ENCODE data around the gene NOL12. TPM values are rescaled to one million over a fixed set of nuclear protein-coding genes. Genes with fewer than 3 reads are reported as not detected.

Gene NOL12
- total RNA-seq, 1 experiment from 2014 or later: 30.4 TPM

DNA sequence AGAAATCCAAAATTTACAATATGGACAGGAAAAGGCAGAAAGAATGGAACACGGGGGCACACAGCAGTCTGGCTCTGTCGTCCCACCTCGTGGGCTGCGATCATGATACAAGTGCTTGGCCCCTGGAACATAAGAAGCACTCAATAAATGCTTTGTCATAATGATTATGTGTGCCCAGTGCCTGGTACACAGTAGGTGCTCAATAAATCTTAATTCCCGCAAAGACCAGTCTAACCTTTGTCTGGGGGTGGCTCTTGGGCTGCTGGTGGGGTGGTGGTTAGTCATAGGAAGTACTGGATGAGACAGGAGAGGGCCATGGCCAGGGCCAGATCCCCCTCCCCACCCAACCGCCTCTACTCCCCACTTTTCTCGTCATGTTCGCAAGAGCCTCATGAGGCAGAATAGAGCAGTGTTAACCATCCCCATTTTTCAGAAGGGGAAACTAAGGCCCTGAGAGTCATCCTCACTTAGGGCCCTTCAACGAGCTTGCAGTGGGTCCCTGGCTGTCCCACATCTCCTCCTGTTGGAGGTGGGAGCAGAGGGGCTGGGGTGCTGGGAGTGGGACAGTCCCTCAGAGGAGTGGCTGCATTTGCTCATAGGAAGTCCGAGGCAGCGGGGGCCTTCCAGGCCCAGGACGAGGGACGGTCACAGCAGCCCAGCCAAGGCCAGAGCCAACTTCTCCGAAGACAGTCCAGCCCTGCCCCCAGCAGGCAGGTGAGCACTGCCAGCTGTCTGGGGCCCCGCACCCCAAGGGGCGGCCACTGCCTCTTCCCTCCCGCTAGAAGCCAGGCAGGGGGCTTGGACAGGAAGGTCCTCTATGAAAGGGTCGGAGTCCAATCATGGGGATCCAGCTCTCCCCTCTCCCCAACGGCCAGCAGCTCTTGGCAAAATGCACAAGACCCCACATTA lies 46.8 kb downstream of the NOL12 start:
- H4K5ac ChIP-seq (ENCODE audit: insufficient read length, low read depth, low read length): no peak overlapping the region
- H3K79me1 ChIP-seq (ENCODE audit: insufficient read depth, low read depth, low read length, poor library complexity, severe bottlenecking): no peaks in the 10 kb centered on the region
- no peak overlapping the region for H2BK5ac ChIP-seq (ENCODE audit: insufficient read length, low read length)
- no peak overlapping the region for H3K56ac ChIP-seq (ENCODE audit: insufficient read length, low read depth, low read length)
- H3K23me2 ChIP-seq (ENCODE audit: insufficient read length, low read depth, low read length, poor library complexity, severe bottlenecking): no peaks in the 10 kb centered on the region
- no peak overlapping the region for H4K8ac ChIP-seq (replicated peaks; ENCODE audit: insufficient read length, low read depth, low read length)
- no peak overlapping the region for H4K91ac ChIP-seq (ENCODE audit: insufficient read length, low read depth, low read length)
- Mint-ChIP-seq H3K36me3 (ENCODE audit: insufficient read depth in 1 of 3, low read depth in 3 of 3) (peaks cover 8 to 20% (median 18%) of the 10 kb centered on the region in 3 experiments; a peak in 6 of 7 replicates), H3K9me3 (no peaks in the 10 kb centered on the region), H3K4me3 (no peak overlapping the region), H3K4me1 (peaks cover 8 to 9% of the 10 kb centered on the region in 2 experiments; a peak in 3 of 4 replicates), H3K27me3 (ENCODE audit: low read depth) (peaks cover 78% of the 10 kb centered on the region), H3K27ac (no peak overlapping the region)
- H3K14ac ChIP-seq (ENCODE audit: insufficient read depth, low read length): no peak overlapping the region
- H2BK120ac ChIP-seq (ENCODE audit: low read depth, low read length, poor library complexity, severe bottlenecking): no peak overlapping the region
- DNase-seq: no peak
- no peak overlapping the region for H2AK5ac ChIP-seq (ENCODE audit: insufficient read length, low read length)
- H3K27ac ChIP-seq (ENCODE audit: insufficient read length, low read depth, low read length): no peak overlapping the region
- no peak overlapping the region for H3T11ph ChIP-seq (ENCODE audit: low read length)
- H3K9me3 ChIP-seq (ENCODE audit: control insufficient read depth, low read depth, low read length): no peaks in the 10 kb centered on the region
- no peak overlapping the region for H3K4me2 ChIP-seq (ENCODE audit: insufficient read depth, insufficient read length, low read length)
- no peak overlapping the region for H2BK15ac ChIP-seq (ENCODE audit: low read depth, low read length)
- no peak for TF ChIP-seq CTCF (conservative IDR thresholded peaks at IDR 0.05)
- no CpG with 5 or more reads among the region's 19 CpGs for WGBS (ENCODE audit: extremely low coverage, insufficient read length, low lambda C conversion rate)
- no peaks in the 10 kb centered on the region for H3K79me2 ChIP-seq (ENCODE audit: insufficient read depth, low read length)
- H3K4ac ChIP-seq (ENCODE audit: low read depth, low read length): no peak overlapping the region
- no peak overlapping the region for H3K9ac ChIP-seq (ENCODE audit: extremely low read depth, insufficient read length, low read length)
- H2BK20ac ChIP-seq (ENCODE audit: low read depth, low read length, poor library complexity, severe bottlenecking): no peak overlapping the region
- H3K4me1 ChIP-seq (ENCODE audit: insufficient read depth, low read length): no peaks in the 10 kb centered on the region
- H2BK12ac ChIP-seq (ENCODE audit: insufficient read length, low read depth, low read length): no peak overlapping the region
- no peak overlapping the region for H3K23ac ChIP-seq (ENCODE audit: insufficient read length, low read depth, low read length)
- H3K18ac ChIP-seq (ENCODE audit: insufficient read length, low read depth, low read length): no peak overlapping the region
- no peaks in the 10 kb centered on the region for H4K20me1 ChIP-seq (ENCODE audit: control insufficient read depth, insufficient read depth, insufficient read length)
- peaks cover 11% of the 10 kb centered on the region; the same call in 1 of the 2 replicates for H3K27me3 ChIP-seq (ENCODE audit: insufficient read depth, low read length)
- no peak overlapping the region for H2AFZ ChIP-seq (ENCODE audit: low read length)

Data from H9 (cell line).